COLO829 (cell line): ENCODE measurements around the gene SPG7.

Experiments used
- DNase-seq: peaks from one replicate; pipeline ENCODE4 v3.0.0; 2012; ENCODE audit warnings: low spot score

SPG7 gene

DNA sequence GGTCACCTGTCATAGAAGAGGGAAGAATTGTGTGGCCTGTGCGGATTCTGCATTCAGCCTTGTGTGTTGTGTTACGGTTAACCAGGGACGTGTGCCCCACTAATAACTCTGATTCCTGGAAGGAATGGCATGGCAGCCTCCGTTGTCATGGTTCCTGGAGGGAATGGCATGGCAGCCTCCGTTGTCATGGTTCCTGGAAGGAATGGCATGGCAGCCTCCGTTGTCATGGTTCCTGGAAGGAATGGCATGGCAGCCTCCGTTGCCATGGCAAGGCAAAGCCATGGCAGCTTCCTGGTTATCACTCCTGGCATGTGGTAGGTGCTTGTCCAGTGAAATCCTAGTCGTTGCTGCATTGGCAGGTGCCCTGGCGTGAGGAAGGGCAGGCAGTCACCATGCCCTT lies 8.9 kb downstream of the SPG7 start:
- DNase-seq = no peak

DNA sequence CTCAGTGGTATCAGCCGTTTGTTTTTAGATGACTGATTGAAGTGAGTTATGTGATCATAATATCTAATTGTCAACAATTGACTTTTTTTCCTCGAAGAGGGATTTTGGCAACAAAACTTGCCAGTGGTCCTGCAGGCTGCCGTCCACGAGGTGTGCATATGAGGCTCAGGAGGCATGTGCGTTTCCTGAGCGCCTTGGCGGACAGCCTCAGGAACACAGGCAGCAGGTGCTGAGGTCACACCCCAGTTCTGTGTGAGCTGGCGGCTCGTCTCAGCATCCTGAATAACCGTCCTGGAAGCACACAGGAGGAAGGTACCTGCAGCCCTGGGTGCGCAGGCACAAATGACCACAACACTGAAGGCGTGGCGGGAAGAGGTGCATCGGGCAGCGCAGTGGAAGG lies 11.7 kb downstream of the SPG7 start:
- no peak for DNase-seq

DNA sequence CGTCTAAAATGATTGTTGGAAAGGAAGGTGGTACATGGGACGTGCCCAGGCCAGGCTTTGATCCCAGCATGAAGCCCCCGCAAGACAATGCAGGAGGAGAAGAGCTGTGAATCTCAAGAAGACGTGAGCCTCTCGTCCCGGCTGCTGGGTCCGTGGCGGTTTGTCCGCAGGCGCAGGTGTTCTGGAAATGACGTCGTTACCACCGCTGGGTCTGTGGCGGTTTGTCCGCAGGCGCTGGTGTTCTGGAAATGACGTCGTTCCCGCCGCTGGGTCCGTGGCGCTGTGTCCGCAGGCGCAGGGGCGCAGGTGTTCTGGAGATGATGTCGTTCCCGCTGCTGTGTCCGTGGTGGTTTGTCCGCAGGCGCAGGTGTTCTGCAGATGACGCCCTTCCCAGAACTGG lies 14.1 kb downstream of the SPG7 start:
- no peak for DNase-seq

- DNase-seq = no peak
Observed at GRCh38 chr16:89523680-89524344, 15.6 kb downstream of the SPG7 start.

- no peak for DNase-seq
Observed at GRCh38 chr16:89525146-89525913, 17.1 kb downstream of the SPG7 start.

DNA sequence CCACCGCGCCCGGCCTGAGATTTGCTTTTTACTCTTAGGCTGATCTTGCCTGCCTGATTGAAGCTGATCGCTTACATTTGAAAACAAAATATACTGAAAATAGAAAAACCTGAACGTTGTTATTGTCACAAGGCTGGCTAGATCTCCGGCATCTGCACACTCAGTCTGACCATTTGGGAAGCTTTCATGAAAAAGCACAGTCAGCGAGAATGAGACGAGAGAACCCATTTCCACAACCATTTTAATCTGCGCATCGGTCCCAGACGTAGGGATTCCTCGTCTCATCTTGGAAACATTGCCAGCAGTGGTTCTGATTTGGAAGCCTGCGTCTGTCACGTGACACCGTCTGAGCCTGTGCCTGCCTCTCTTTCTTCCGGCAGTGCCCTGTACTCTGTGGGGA lies 20.9 kb downstream of the SPG7 start:
- no peak for DNase-seq

DNA sequence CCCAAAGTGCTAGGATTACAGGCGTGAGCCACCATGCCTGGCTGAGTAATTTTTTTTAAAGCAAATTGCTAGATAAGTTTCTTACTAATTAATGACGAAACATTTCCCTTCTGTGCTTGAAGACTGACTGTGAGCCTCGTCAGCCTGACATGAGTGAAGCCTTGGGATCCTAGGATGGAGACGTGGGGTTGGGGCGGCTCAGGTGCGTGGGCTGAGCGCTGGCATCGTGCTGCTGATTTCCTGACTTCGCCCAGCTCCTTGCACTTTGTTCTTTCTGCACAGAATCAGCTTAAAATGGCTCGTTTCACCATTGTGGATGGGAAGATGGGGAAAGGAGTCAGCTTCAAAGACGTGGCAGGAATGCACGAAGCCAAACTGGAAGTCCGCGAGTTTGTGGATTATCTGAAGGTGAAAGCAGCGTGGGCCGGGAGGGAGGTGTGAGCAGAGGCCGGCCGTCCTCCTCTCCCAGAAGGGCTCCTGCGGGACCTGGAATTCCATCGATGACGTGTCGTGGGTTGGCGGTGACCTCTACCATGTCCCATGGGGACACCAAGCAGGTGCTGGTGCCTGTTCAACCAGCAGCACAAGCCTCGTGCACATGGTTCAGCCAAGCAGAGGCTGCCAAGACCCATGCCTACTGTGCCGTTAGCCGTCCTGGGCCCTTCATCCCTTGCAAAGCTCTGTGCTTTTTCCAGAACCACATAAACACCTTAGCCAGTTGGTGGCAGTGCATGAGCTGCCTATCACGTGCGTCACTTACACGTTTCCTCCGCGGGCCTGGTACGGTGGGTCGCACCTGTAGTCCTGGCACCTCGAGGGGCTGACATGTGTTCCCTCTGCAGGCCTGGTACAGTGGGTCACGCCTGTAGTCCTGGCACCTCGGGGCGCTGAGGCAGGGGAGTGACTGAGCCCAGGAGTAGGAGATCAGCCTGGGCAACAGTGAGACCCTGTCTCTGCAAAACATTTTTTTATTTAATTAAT lies 22.5 kb downstream of the SPG7 start:
- no peak for DNase-seq

- DNase-seq = no peak
Observed at GRCh38 chr16:89531821-89532526, 23.8 kb downstream of the SPG7 start.

GRCh38 chr16:89534252-89534756 lies 26.1 kb downstream of the SPG7 start:
- no peak for DNase-seq

DNA sequence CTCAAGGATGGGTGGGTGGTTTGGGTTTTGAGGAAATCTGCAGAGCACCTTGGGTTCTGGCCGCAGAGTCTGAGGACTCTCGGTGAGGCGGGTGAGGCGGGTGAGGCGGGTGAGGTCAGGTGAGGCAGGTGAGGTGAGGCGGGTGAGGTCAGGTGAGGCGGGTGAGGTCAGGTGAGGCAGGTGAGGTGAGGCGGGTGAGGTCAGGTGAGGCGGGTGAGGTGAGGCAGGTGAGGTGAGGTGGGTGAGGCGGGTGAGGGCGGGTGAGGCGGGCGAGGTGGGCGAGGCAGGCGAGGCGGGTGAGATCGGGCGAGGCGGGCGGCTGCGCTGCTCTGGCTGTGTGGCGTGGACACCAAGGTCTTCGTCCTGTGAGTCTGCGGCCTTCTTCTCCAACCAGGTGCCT lies 28.2 kb downstream of the SPG7 start:
- no peak for DNase-seq

GRCh38 chr16:89536886-89537548 lies 28.8 kb downstream of the SPG7 start:
- peak; percentile 65 for DNase-seq

DNA sequence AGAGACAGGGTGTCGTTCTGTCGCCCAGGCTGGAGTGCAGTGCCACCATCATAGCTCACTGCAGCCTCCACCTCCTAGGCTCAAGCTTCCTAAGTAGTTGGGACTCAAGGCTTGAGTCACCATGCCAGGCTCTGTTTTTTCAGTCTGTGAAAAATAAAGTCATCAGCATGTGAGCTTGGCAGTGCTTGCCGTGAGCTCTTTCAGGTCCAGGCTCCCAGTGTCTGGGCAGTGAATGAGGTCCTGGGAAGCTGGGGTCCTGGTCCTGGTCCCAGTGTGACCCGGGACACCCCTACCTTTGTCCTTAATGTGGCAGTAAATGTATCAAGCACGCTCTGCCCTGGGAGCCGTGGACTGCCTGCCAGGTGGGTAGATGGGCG lies 29.3 kb downstream of the SPG7 start:
- DNase-seq = no peak

DNA sequence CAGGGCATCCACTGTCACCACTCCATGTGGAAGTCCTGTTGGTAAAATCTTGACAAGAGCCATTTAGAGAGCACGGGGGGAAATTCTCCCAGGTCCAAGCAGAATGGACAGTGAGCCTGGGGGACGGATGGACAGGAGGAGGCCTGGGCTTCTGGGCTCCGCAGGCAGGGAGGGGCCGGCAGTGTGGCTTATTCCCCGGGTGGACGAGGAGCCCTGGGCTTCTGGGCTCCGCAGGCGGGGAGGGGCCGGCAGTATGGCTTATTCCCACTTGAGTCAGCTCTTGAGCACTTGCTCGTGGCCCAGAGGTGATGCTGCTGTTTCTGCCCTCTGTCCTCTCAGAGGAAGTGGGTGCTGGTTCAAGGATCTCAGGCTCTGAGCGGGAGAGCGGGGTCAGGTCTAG lies 30.1 kb downstream of the SPG7 start:
- no peak for DNase-seq

DNA sequence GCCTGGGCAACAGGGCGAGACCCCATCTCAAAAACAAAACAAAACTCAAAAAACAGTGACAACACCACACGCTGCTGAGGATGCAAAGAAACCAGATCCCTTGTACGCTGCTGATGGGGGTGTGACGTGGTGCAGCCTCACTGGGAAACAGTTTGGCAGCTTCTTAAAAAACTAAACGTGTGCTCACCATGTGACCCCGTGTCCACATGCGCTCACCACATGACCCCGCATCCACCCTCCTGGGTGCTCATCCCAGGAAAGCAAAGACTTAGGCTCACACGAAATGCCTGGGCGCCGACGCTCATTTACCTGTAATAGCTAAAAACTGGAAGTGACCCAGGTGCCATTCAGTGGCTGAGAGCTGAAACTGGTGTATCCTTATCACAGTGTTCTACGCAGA lies 32.4 kb downstream of the SPG7 start:
- DNase-seq = no peak

DNA sequence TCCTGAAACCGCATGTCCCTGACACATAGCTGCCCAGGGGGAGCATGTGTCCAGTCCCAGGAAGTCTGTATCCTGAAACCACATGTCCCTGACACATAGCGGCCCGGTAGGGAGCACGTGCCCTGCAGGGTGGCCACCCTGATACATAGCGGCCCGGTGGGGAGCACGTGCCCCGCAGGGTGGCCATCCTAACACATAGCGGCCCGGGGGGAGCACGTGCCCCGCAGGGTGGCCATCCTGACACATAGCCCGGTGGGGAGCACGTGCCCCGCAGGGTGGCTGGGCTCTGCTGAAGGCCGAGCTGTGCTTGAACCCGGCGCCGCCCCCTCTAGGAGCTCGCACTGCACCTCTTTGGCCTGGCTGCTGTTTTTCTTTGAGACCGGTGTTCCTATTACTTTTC lies 33.6 kb downstream of the SPG7 start:
- no peak for DNase-seq

- no peak for DNase-seq
Observed at GRCh38 chr16:89544113-89544512, 35.9 kb downstream of the SPG7 start.

GRCh38 chr16:89544713-89545043 lies 36.5 kb downstream of the SPG7 start:
- no peak for DNase-seq

DNA sequence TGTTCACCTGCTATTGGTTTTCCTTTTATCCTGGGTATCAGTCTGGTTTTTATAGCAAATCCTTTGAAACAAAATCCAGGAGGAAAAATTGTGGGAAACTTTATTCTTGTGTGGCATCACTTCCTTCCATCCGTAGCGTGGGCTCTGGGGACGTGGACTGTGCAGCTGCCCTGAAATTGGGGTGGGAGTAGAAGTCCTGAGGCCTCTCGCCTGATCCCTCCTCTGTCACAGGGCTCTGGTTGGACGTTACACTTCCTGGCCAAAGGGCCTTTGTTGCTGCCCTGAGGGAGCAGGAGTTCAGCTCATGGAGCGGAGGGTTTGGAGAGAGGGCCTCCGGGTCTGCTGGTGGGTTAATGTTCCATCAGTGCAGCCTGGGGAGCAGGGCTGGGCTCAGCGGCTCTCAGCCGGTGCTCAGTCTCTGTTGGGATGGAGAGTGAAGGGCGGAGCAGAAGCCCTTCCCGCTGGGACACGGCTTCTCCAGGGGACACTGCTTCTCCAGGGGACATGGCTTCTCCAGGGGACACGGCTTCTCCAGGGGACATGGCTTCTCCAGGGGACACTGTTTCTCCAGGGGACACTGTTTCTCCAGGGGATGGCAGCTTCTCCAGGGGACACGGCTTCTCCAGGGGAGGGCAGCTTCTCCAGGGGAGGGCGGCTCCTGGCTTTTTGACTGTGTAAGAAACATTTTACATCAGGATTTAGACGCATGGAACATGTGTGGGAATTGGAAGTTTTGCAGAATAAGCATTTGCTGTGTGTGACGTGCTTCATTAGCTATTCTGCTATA lies 37.0 kb downstream of the SPG7 start:
- no peak for DNase-seq

GRCh38 chr16:89545831-89546574 lies 37.8 kb downstream of the SPG7 start:
- DNase-seq = no peak

DNA sequence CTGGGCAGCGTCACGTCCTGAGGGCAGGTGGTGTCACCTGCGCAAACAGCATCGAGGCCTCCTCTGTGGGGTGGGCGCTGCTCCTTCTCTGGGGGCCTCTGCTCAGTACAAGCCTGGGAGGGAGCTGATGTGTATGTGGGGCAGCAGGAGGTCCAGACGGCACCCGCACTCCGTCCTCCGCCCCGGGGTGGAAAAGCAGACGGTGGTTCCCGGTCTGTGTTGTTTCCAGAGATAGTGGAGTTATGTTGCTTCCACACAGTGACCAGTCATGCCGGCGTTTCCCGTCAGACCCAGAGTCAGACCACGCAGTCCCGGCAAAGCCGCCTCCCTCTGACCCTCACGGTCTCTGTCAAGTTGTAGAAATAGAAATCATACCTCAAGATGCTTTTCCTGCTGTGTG lies 38.6 kb downstream of the SPG7 start:
- no peak for DNase-seq
